ENCODE measurements around the gene LDAH.

DNA sequence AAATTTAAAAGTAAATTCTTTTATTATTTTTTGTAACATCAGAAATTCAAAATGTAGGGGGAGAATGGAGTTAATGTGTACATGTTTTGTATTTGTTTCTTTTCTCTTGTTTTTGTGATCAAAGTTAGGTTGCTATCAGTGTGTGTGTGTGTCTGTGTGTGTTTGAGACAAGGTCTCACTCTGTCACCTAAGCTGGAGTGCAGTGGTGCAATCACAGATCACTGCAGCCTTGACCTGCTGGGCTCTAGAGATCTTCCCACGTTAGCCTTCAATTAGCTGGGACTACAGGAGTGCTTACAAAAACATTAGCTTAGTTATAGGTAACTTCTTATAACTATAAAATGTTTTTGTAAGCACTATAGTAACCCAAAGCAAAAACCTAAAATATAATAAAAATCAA lies 105.3 kb downstream of the LDAH start:
- TF ChIP-seq, protein P1, sequence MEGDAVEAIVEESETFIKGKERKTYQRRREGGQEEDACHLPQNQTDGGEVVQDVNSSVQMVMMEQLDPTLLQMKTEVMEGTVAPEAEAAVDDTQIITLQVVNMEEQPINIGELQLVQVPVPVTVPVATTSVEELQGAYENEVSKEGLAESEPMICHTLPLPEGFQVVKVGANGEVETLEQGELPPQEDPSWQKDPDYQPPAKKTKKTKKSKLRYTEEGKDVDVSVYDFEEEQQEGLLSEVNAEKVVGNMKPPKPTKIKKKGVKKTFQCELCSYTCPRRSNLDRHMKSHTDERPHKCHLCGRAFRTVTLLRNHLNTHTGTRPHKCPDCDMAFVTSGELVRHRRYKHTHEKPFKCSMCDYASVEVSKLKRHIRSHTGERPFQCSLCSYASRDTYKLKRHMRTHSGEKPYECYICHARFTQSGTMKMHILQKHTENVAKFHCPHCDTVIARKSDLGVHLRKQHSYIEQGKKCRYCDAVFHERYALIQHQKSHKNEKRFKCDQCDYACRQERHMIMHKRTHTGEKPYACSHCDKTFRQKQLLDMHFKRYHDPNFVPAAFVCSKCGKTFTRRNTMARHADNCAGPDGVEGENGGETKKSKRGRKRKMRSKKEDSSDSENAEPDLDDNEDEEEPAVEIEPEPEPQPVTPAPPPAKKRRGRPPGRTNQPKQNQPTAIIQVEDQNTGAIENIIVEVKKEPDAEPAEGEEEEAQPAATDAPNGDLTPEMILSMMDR (IDR thresholded peaks at IDR 0.05): no peak
- TF ChIP-seq POLR2A (IDR thresholded peaks at IDR 0.05): no peak
